GM21529 (cell line): ENCODE results near the gene PARP14.
A peak's percentile ranks its signal among the peaks of the same experiment; 100 is the strongest.

Experiments
- ATAC-seq: cut with Tn5 transposase; IDR thresholded peaks from one replicate; pipeline ENCODE4 v1.9.1; 2021; ENCODE audit not compliant: unreplicated experiment

PARP14 gene

DNA sequence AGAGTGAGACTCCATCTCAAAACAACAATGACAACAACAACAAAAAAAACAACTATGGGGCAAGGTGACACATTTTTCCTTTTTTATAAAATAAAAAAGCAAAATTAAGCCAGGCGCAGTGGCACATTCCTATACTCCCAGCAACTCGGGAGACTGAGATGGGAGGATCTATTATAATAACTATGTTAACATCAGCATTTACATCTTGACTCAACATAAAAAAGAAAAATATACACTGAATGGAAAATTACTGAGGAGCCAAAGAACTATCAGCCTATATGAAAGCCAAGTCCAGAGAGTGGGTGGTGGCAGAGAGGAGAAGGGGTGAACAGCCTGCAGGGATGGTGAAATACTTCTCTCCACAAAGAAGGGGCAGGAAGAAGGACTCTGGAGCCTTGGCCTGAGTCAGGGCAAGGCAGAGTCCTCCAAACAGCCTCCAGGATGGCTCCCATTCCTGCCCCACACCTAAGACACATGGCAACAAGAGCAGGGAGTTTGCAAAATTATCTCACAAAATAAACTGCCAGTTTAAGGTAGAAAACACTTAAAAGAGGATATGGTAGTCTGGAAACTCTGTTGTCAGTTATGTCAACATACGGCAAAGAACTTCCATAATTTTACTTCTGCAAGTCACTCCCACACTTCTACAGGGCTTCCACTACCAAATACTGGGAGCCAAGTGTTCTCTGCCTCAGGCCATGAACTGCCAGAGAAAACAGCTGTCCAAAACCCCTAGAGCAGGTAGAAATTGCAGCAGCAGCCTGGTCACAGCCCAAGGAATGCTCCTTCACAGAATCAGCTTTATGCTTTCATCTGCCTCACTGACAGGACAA, 87.1 kb downstream of the PARP14 start:
- no peak for ATAC-seq

DNA sequence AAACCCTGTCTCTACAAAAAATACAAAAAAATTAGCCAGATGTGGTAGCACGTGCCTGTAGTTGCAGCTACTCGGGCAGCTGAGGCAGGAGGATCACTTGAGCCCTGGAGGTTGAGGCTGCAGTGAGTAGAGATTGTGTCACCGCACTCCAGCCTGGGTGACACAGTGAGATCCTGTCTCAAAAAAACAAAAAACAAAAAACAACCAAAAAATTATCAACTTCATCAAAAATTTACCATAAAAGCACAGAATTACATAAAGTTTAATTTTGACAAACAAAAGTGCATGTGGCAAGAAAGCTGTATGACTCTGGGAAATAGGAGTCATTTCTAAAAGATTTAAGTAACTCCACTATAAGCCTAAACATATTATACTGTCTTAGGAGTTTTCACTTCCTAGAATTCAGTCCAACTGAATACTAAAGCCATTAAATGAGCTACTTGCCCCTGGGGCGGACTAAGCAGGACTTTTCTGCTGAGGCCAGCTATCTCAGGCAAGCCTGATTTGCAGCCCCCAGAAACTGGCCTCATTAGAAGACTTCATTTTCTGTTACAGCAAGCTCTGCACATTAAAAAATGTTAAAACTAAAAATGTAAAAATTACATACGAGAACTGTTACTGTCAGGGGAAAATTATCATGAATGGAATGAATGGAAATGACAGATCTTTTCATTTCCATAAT, 90.0 kb downstream of the PARP14 start:
- ATAC-seq: no peak

DNA sequence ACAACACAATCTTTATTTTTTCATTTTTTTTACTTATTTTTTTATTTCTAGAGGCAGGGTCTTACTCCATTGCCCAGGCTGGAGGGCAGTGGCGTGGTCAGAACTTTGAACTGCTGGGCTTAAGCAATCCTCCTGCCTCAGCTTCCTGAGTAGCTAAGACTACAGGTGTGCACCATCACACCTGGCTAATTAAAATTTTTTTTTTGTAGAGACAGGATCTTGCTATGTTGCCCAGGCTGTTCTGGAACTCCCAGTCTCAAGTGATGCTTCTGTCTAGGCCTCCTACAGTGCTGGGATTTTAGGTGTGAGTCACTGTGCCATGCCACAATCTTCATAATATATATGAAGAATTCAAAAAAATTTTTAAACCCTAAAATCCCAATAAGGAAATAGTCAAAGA, 92.2 kb downstream of the PARP14 start:
- ATAC-seq: no peak

DNA sequence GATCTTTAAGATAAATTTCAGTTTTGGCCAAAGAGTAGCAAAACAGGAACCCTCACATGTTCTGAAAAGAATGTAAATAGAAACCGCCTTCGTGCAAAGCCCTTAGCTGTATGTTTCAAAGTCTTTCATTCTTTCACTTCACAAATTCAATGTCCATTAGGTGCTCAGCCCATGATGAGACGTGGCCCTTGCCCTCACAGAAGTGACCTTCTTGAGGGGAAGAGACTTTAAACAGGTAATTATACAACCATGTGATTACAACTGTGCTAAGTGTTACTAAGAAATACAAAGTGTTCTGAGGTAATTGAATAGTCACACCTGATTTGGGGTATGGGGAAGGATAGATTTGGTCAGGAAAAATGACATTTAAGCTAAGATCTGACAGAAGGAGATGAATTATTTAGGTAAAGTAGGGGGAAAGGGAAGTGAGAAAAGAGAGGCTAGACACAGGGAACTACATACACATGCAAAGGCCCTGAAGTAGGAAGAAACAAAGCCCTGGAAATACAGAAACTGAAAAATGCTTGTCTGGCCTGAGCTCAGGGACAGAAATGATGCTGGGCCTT, 93.4 kb downstream of the PARP14 start:
- ATAC-seq: peak; percentile 68

DNA sequence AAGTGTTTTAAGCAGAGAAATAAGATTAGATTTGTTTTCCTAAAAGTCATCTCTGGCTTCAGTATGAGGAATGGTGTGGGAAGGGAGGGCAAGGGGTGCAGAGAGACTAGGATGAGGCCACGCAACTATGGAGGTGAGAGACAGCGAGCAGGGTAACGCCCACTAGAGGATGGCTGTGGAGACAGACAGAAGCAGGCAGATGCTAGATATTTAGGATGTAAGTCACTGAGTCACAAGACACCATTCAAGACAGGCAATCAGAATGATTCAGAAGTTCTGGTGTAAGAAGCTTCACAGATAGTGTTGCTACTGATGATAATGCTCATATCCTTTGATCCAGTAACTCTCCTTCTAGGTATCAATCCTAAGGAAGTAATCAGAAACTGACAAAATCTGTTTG, 93.9 kb downstream of the PARP14 start:
- peak; percentile 20 for ATAC-seq

DNA sequence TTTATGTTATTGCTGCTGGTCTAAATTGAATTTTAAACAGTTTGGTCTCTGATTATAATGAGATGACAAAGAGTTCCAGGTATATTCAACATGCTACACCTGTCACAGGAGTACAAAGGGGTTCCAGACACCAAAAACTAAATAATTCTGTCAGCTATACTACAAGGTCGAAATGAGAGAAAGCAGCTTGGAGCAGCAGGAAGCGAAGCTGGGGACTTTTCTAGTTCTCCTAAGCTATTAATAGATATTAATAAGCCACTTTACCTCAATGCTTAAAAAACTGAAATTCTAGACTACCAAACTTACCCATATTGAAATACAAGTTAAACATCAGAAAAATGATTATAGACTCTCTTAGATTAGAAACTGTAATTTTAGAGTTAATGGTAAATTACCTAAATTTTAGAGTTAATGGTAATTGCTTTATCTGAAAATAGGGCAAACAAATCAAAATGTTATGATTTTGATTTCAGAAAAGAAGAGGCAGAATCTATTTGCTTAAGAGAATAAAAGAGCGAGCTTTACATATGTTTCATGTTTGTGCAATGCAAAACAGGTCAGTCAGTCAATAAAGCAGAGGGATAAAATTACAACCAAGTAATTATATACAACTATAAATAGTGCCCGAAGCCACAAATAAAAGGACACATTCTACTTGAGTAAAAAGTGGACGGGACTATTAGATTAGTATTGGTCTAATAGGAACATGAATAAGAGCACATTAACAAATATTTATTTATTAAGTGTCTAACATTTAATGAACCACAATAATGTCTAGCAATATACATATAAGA, 96.2 kb downstream of the PARP14 start:
- ATAC-seq: no peak

DNA sequence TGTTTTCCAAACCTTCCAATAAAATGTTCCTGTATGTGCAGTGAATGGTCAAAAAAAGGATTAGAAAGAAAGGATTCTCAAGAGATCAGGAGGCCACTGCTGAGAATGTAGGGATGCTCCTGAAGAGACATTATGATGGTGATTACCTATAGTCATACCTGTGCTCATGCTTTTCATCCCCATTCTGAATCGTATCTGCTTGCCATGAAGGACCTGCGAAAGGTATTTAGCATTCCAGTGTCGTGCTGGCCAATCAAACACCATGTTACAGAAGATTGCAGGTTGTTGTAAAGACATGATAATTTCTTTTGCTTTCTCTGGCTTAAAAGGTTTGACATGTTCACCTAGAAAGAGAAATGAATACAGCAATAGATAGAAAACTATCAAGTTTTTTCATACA, 96.9 kb downstream of the PARP14 start:
- ATAC-seq: no peak
